A549 (cell line): ENCODE results near the gene PKDCC. TPM values are rescaled to one million over a fixed set of nuclear protein-coding genes. Genes with fewer than 3 reads are reported as not detected.

Experiments used
- ATAC-seq, 2 experiments: fragments of 200-7000 bp in 1 of 2; fragments of >200 bp in 1 of 2; cut with Nextera tagmentation in 1 of 2; cut with Tn5 transposase in 1 of 2; 3 replicates each; pipeline versions ENCODE4 v1.8.0 to v1.9.1; 2018 to 2020; ENCODE audit warnings: mild to moderate bottlenecking in 1 of 2, moderate library complexity in 1 of 2
- CTCF ChIA-PET: fragments of 300-600 bp; sonication (Branson Sonifier 250); formaldehyde crosslinking; extraction: SDS; loops from one replicate; lab custom pipeline; 2021; ENCODE audit warnings: antibody characterized with exemption, inconsistent platforms; lab: Yijun Ruan, JAX
- POLR2A ChIA-PET: fragments of 350-600 bp; formaldehyde crosslinking; extraction: SDS; loops from one replicate; lab custom pipeline; 2021; ENCODE audit warnings: antibody characterized with exemption, inconsistent platforms; lab: Yijun Ruan, JAX
- DNase-seq, 2 experiments: peaks; one replicate each; pipeline versions ENCODE4 v3.0.0 to v3.0.0-alpha.2; 2011 to 2016; ENCODE audit warnings: low read depth in 1 of 2, low spot score in 1 of 2
- FAIRE-seq: peaks from 2 replicates; lab custom pipeline; 2011; peaks lifted over from hg19 to GRCh38; lab: Jason Lieb, UNC
- H3K27ac ChIP-seq, 2 experiments: fragments of >200 bp; sonication (Bioruptor Twin); formaldehyde crosslinking; 3 replicates each; pipeline ENCODE4 v1.5.1; 2016 to 2017
- H3K4me1 ChIP-seq: fragments of >200 bp; sonication (Bioruptor Twin); formaldehyde crosslinking; 3 replicates; pipeline ENCODE4 v1.6.1; 2016
- H3K4me2 ChIP-seq: fragments of >200 bp; sonication (Bioruptor Twin); formaldehyde crosslinking; 3 replicates; pipeline ENCODE4 v1.6.1; 2016
- H3K4me3 ChIP-seq: fragments of >200 bp; sonication (Bioruptor Twin); formaldehyde crosslinking; 3 replicates; pipeline ENCODE4 v1.5.1; 2016
- H3K9me3 ChIP-seq: fragments of >200 bp; sonication (Bioruptor Twin); formaldehyde crosslinking; 3 replicates; pipeline ENCODE4 v1.6.1; 2016
- ATOH8 ChIP-seq: fragments of 250-450 bp; sonication (Bioruptor Pico); IDR thresholded peaks from 2 replicates; pipeline ENCODE4 v1.5.0; 2020; ENCODE audit warnings: low read depth, mild to moderate bottlenecking, moderate library complexity
- BHLHE40 ChIP-seq: IDR thresholded peaks from 2 replicates; pipeline ENCODE4 v1.6.1; 2012; ENCODE audit warnings: low read depth, low read length, inconsistent platforms
- CBX2 ChIP-seq: fragments of 200-600 bp; sonication (generic); IDR thresholded peaks from 2 replicates; pipeline ENCODE4 v1.6.1; 2016; ENCODE audit warnings: low read depth, mild to moderate bottlenecking, borderline replicate concordance
- CBX8 ChIP-seq: fragments of 200-600 bp; sonication (generic); IDR thresholded peaks from 2 replicates; pipeline ENCODE4 v1.6.1; 2016
- CEBPB ChIP-seq, 2 experiments: fragments of >200 bp in 1 of 2; sonication (Bioruptor Twin) in 1 of 2; formaldehyde crosslinking in 1 of 2; IDR thresholded peaks; 2 replicates each; pipeline ENCODE4 v1.6.1; 2012 to 2016
- E2F6 ChIP-seq: IDR thresholded peaks from 2 replicates; pipeline ENCODE4 v1.6.1; 2012; ENCODE audit warnings: low read depth, borderline replicate concordance
- EHMT2 ChIP-seq: fragments of 200-600 bp; sonication (generic); IDR thresholded peaks from 2 replicates; pipeline ENCODE4 v1.6.1; 2016; ENCODE audit warnings: antibody characterized with exemption, low read depth, mild to moderate bottlenecking, moderate library complexity
- ESRRA ChIP-seq: fragments of 150-350 bp; IDR thresholded peaks from 2 replicates; pipeline ENCODE4 v1.6.1; 2014; ENCODE audit warnings: mild to moderate bottlenecking, low read length, borderline replicate concordance
- FOSL2 ChIP-seq, 2 experiments: fragments of 450-650 bp in 1 of 2; fragments of >200 bp in 1 of 2; sonication (Bioruptor Twin) in 1 of 2; formaldehyde crosslinking; IDR thresholded peaks; 2 replicates each; pipeline versions ENCODE4 v1.5.0 to v1.6.1; 2016 to 2020; ENCODE audit warnings: mild to moderate bottlenecking in 1 of 2, moderate library complexity in 1 of 2
- FOXS1 ChIP-seq: fragments of 250-450 bp; sonication (Bioruptor Pico); IDR thresholded peaks from 2 replicates; pipeline ENCODE4 v1.5.0; 2020; ENCODE audit warnings: mild to moderate bottlenecking, moderate library complexity
- GATA3 ChIP-seq: IDR thresholded peaks from 2 replicates; pipeline ENCODE4 v1.6.1; 2012; ENCODE audit warnings: borderline replicate concordance
- HEYL ChIP-seq: fragments of 250-450 bp; sonication (Bioruptor Pico); IDR thresholded peaks from 2 replicates; pipeline ENCODE4 v1.8.0; 2021; ENCODE audit warnings: mild to moderate bottlenecking, moderate library complexity
- JUN ChIP-seq, 2 experiments: fragments of >200 bp; sonication (Bioruptor Twin); formaldehyde crosslinking; IDR thresholded peaks; 2 replicates in 1 of 2; 3 replicates in 1 of 2; pipeline ENCODE4 v1.6.1; 2016 to 2017
- JUNB ChIP-seq: fragments of >200 bp; sonication (Bioruptor Twin); formaldehyde crosslinking; IDR thresholded peaks from 2 replicates; pipeline ENCODE4 v1.6.1; 2016
- KDM1A ChIP-seq: fragments of 200-600 bp; sonication (generic); IDR thresholded peaks from 2 replicates; pipeline ENCODE4 v1.6.1; 2016; ENCODE audit warnings: low read depth, mild to moderate bottlenecking
- KDM5A ChIP-seq: fragments of 200-600 bp; sonication (generic); IDR thresholded peaks from 2 replicates; pipeline ENCODE4 v1.6.1; 2016; ENCODE audit warnings: antibody characterized with exemption, mild to moderate bottlenecking
- MAFK ChIP-seq: fragments of 450-650 bp; IDR thresholded peaks from 2 replicates; pipeline ENCODE4 v1.6.1; 2014; ENCODE audit not compliant: partially characterized antibody
- MAZ ChIP-seq: fragments of 150-350 bp; IDR thresholded peaks from 2 replicates; pipeline ENCODE4 v1.6.1; 2014; ENCODE audit warnings: antibody characterized with exemption, low read depth, low read length, borderline replicate concordance
- MYC ChIP-seq: IDR thresholded peaks from 2 replicates; pipeline ENCODE4 v1.6.1; 2012; ENCODE audit warnings: mild to moderate bottlenecking, inconsistent platforms, low read length, improper control_type of control experiment, borderline replicate concordance
- NFE2L2 ChIP-seq: fragments of 150-350 bp; conservative IDR thresholded peaks from 2 replicates; pipeline ENCODE4 v1.6.1; 2014; ENCODE audit warnings: low read length
- NR3C1 ChIP-seq: fragments of >200 bp; sonication (Bioruptor Twin); formaldehyde crosslinking; IDR thresholded peaks from 3 replicates; pipeline ENCODE4 v1.6.1; 2017
- PHF8 ChIP-seq: fragments of 200-600 bp; sonication (generic); IDR thresholded peaks from 2 replicates; pipeline ENCODE4 v1.6.1; 2016; ENCODE audit warnings: low read depth, mild to moderate bottlenecking, antibody characterized with exemption, moderate library complexity, borderline replicate concordance
- POLR2A ChIP-seq: IDR thresholded peaks from 2 replicates; pipeline ENCODE4 v1.6.1; 2012; ENCODE audit warnings: mild to moderate bottlenecking, low read length
- RAD21 ChIP-seq, 2 experiments: fragments of >200 bp in 1 of 2; sonication (Bioruptor Twin) in 1 of 2; formaldehyde crosslinking in 1 of 2; IDR thresholded peaks in 1 of 2; conservative IDR thresholded peaks in 1 of 2; 2 replicates in 1 of 2; 3 replicates in 1 of 2; pipeline ENCODE4 v1.6.1; 2012 to 2018; ENCODE audit warnings: inconsistent platforms in 1 of 2
- RARB ChIP-seq: fragments of 250-450 bp; sonication (Bioruptor Pico); IDR thresholded peaks from 2 replicates; pipeline ENCODE4 v1.8.0; 2021; ENCODE audit warnings: mild to moderate bottlenecking, moderate library complexity
- SMC3 ChIP-seq: fragments of >200 bp; sonication (Bioruptor Twin); formaldehyde crosslinking; IDR thresholded peaks from 3 replicates; pipeline ENCODE4 v1.6.1; 2018; ENCODE audit warnings: inconsistent platforms
- SREBF2 ChIP-seq: fragments of 450-650 bp; IDR thresholded peaks from 2 replicates; pipeline ENCODE4 v1.6.1; 2014; ENCODE audit warnings: mild to moderate bottlenecking, moderate library complexity
- TP53 ChIP-seq: fragments of 250-450 bp; sonication (Bioruptor Pico); IDR thresholded peaks from 2 replicates; pipeline ENCODE4 v1.5.0; 2021; ENCODE audit warnings: mild to moderate bottlenecking, moderate library complexity
- ZNF302 ChIP-seq: fragments of 250-450 bp; sonication (Bioruptor Pico); IDR thresholded peaks from 2 replicates; pipeline ENCODE4 v1.9.0; 2021; ENCODE audit warnings: inconsistent platforms, mild to moderate bottlenecking, moderate library complexity
- WGBS: methylation state at CpG from one replicate; pipeline ENCODE4 v1.1.6; 2017; ENCODE audit errors: missing lambda C conversion rate; 5-methylcytosine and 5-hydroxymethylcytosine counted together
- polyA plus RNA-seq, 4 experiments: library from polyadenylated mRNA; depleted of rRNA in 3 of 4; stranded (reverse); fragments of >200 nt; fragmentation: RNase III in 1 of 4; extraction: RNeasy Plus Mini Kit Qiagen cat#74134 plus additional on column Dnase treatment in 1 of 4; gene quantifications; 2 replicates in 3 of 4; 3 replicates in 1 of 4; pipeline ENCODE4 v1.2.3, GENCODE V29; 2011 to 2017
- TF ChIP-seq, protein P1 (sequence below): IDR thresholded peaks from 2 replicates; pipeline ENCODE4 v1.6.1; 2012
- TF ChIP-seq, protein P2 (sequence below): fragments of >200 bp; sonication (Bioruptor Twin); formaldehyde crosslinking; IDR thresholded peaks from 3 replicates; pipeline ENCODE4 v1.6.1; 2016
- TF ChIP-seq, protein P3 (sequence below): fragments of >200 bp; sonication (Bioruptor Twin); formaldehyde crosslinking; IDR thresholded peaks from 2 replicates; pipeline ENCODE4 v1.6.1; 2016

PKDCC gene
- polyA plus RNA-seq, 2 of the 4 experiments (the other 2 are of a cell fraction) = 30.0 to 64.5 TPM

DNA sequence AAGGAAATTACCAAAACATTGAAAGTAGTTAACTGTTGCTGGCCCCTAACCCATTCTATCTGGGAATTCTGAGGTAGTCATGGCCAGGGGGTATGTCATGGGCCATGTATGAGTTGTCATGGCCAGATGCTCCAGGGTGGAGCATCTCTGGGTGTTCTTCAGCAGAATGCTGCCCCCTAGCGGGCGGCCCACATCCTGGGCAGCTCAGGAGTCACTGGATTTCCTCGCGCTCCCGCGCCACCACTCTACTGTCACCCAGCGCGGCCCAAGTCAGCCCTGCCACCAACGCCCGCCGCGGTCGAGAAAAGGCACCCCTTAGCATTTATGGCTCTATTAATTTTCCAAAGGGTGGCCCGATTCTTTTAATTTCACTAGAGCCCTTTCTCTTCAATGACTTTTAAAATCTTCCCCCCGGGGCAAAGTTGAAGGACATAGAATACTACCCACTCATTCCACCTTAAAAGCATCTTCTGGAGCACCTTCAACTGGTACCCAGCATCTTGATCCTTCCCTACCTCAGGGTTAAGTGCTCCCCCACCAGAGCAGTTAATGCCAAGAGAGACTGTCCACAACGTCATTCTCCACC is 41.6 kb downstream of the PKDCC start (continued):
- TF ChIP-seq JUNB (no peak), E2F6 (no peak), JUN (IDR thresholded peaks at IDR 0.05) (no peak)
- TF ChIP-seq, all 56 proteins: peak for 3

DNA sequence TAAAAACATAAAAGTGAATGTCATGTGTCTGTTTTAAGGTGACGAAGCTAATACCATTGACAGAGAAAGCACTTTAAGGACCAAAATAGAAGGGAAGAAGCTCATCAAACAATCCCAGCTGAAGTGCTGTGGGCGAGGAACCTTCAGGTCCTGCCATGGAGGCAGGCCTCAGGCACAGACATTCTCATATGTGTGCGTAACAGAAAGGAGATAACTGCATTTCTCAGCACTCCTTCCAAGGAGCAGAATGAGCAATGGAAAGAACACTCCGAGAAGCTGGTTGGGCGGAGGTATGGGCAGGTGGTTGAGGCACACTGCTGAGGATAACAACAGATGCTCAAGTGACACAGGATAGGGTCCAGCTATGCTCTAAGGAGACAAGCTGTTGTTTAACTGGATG is 42.4 kb downstream of the PKDCC start:
- no peaks in the 10 kb centered on the region for H3K9me3 ChIP-seq
- ChIA-PET CTCF (interaction anchor here (0.8 to 16.8 kb wide), 14 partner anchors 11 to 241 kb away, joined by 3 to 761 read pairs (median 4); no protein-coding TSS in a partner anchor), POLR2A (interaction anchor here (1.5 kb wide), 1 partner anchor 249 kb away, joined by 4 read pairs; no protein-coding TSS in a partner anchor)
- H3K4me2 ChIP-seq = no peak overlapping the region
- FAIRE-seq = no peak
- peak overlapping the region in 1 of 2 experiments; percentile 17; a peak in 1 of 6 replicates for H3K27ac ChIP-seq
- ATAC-seq = no peak
- no peak for DNase-seq
- no peak overlapping the region for H3K4me3 ChIP-seq
- WGBS = 94% methylated on average over 5 of the region's 5 CpGs
- H3K4me1 ChIP-seq = peaks cover 49% of the 10 kb centered on the region
- TF ChIP-seq BHLHE40 = no peak
- no peak for TF ChIP-seq FOSL2 (IDR thresholded peaks at IDR 0.05)
- TF ChIP-seq FOSL2 (CRISPR knock-in tag; IDR thresholded peaks at IDR 0.05) = no peak
- no peak for TF ChIP-seq GATA3
- TF ChIP-seq ATOH8 = no peak
- TF ChIP-seq ZNF302 (CRISPR knock-in tag) = no peak
- no peak for TF ChIP-seq POLR2A
- TF ChIP-seq CEBPB (IDR thresholded peaks at IDR 0.05) = no peak
- no peak for TF ChIP-seq PHF8
- no peak for TF ChIP-seq HEYL (CRISPR knock-in tag)
- TF ChIP-seq NR3C1 = no peak
- no peak for TF ChIP-seq CBX8
- TF ChIP-seq JUN (IDR thresholded peaks at IDR 0.05) = no peak
- no peak for TF ChIP-seq EHMT2
- no peak for TF ChIP-seq RARB (CRISPR knock-in tag)
- TF ChIP-seq KDM1A = no peak
- TF ChIP-seq, protein P1, sequence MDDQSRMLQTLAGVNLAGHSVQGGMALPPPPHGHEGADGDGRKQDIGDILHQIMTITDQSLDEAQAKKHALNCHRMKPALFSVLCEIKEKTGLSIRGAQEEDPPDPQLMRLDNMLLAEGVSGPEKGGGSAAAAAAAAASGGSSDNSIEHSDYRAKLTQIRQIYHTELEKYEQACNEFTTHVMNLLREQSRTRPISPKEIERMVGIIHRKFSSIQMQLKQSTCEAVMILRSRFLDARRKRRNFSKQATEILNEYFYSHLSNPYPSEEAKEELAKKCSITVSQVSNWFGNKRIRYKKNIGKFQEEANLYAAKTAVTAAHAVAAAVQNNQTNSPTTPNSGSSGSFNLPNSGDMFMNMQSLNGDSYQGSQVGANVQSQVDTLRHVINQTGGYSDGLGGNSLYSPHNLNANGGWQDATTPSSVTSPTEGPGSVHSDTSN = no peak
- TF ChIP-seq MYC = no peak
- TF ChIP-seq SREBF2 = no peak
- no peak for TF ChIP-seq TP53

DNA sequence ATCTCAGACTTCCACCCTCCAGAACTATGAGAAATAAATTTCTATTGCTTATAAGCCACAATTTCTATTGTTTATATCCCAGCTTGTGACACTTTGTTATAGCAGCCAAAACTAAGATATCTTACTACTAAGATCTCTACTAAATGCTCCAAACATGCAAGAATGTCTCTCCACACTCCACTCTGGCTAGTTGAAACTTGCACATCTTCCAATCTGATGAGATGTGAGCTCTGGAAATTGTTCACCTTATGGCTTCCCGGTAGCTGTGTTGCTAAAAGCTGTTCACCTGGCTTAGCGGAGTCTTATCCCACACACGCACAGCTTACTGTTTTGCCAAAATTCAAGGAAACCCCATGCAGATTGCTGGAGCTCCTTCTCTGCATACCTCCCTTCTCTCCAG is 43.9 kb downstream of the PKDCC start:
- ATAC-seq = no peak
- WGBS = 85% methylated on average over 3 of the region's 3 CpGs
- POLR2A ChIA-PET = no interaction called here
- no peak overlapping the region for H3K4me3 ChIP-seq
- TF ChIP-seq SMC3 (no peak), MAZ (no peak), KDM1A (no peak), ESRRA (no peak), CBX2 (no peak), RARB (CRISPR knock-in tag) (no peak), MAFK (no peak), CBX8 (no peak), FOXS1 (no peak), RAD21 (conservative IDR thresholded peaks at IDR 0.05 in 1 of 2, IDR thresholded peaks at IDR 0.05 in 1 of 2) (no peak), NFE2L2 (no peak), KDM5A (no peak)
- TF ChIP-seq, protein P2, sequence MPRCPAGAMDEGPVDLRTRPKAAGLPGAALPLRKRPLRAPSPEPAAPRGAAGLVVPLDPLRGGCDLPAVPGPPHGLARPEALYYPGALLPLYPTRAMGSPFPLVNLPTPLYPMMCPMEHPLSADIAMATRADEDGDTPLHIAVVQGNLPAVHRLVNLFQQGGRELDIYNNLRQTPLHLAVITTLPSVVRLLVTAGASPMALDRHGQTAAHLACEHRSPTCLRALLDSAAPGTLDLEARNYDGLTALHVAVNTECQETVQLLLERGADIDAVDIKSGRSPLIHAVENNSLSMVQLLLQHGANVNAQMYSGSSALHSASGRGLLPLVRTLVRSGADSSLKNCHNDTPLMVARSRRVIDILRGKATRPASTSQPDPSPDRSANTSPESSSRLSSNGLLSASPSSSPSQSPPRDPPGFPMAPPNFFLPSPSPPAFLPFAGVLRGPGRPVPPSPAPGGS = no peak
- TF ChIP-seq, protein P3, sequence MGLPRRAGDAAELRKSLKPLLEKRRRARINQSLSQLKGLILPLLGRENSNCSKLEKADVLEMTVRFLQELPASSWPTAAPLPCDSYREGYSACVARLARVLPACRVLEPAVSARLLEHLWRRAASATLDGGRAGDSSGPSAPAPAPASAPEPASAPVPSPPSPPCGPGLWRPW = no peak
- DNase-seq = no peak
- H3K4me1 ChIP-seq = peaks cover 40% of the 10 kb centered on the region
- H3K9me3 ChIP-seq = no peaks in the 10 kb centered on the region
- CTCF ChIA-PET = interaction anchor here (0.6 to 16.8 kb wide), 14 partner anchors 9 to 444 kb away, joined by 3 to 761 read pairs (median 3); no protein-coding TSS in a partner anchor
- peak overlapping the region; percentile 56 to 63 for H3K27ac ChIP-seq
- peak overlapping the region; percentile 41 for H3K4me2 ChIP-seq
- no peak for FAIRE-seq
